ENCODE measurements around the gene TP53I13. TPM values are rescaled to one million over a fixed set of nuclear protein-coding genes. Genes with fewer than 3 reads are reported as not detected.

TP53I13 gene
- total and polyA plus RNA-seq, 2 experiments from 2014 or later, result 104 to 105 TPM

- Histone ChIP-seq H3K36me3 (no peaks in the 10 kb centered on the region), H3K4me3 (no peak overlapping the region), H3K27me3 (no peaks in the 10 kb centered on the region), H3K9me3 (ENCODE audit: low read depth) (no peaks in the 10 kb centered on the region), H3K4me1 (ENCODE audit: low read depth) (no peaks in the 10 kb centered on the region), H3K27ac (no peak overlapping the region)
- TF ChIP-seq CTCF (IDR thresholded peaks at IDR 0.05; ENCODE audit: low read depth, low read length), result no peak
- DNase-seq (ENCODE audit: low read depth in 1 of 2, low spot score in 1 of 2), result no peak
These were observed 40.5 kb downstream of the TP53I13 start for GRCh38 chr17:29608986-29609385.

- TF ChIP-seq CTCF (IDR thresholded peaks at IDR 0.05; ENCODE audit: low read depth, low read length), result no peak
- no peaks in the 10 kb centered on the region for H3K36me3 ChIP-seq
- H3K27ac ChIP-seq, result no peak overlapping the region
- no peak for DNase-seq (ENCODE audit: low read depth in 1 of 2, low spot score in 1 of 2)
- no peaks in the 10 kb centered on the region for H3K27me3 ChIP-seq
- H3K4me1 ChIP-seq (ENCODE audit: low read depth), result no peaks in the 10 kb centered on the region
- H3K9me3 ChIP-seq (ENCODE audit: low read depth), result no peaks in the 10 kb centered on the region
- no peak overlapping the region for H3K4me3 ChIP-seq
These were observed 41.9 kb downstream of the TP53I13 start for GRCh38 chr17:29610395-29610794.

GRCh38 chr17:29611351-29612093, 43.0 kb downstream of the TP53I13 start:
- H3K36me3 ChIP-seq, result no peaks in the 10 kb centered on the region
- no peaks in the 10 kb centered on the region for H3K4me1 ChIP-seq (ENCODE audit: low read depth)
- H3K4me3 ChIP-seq, result no peak overlapping the region
- DNase-seq (ENCODE audit: low read depth in 1 of 2, low spot score in 1 of 2), result no peak
- H3K9me3 ChIP-seq (ENCODE audit: low read depth), result no peaks in the 10 kb centered on the region
- H3K27me3 ChIP-seq, result peaks cover 7% of the 10 kb centered on the region
- no peak for TF ChIP-seq CTCF (IDR thresholded peaks at IDR 0.05; ENCODE audit: low read depth, low read length)
- H3K27ac ChIP-seq, result no peak overlapping the region

GRCh38 chr17:29612094-29612403, 43.5 kb downstream of the TP53I13 start:
- no peaks in the 10 kb centered on the region for H3K36me3 ChIP-seq
- no peak for DNase-seq (ENCODE audit: low read depth in 1 of 2, low spot score in 1 of 2)
- H3K4me3 ChIP-seq, result no peak overlapping the region
- no peak overlapping the region for H3K27ac ChIP-seq
- no peaks in the 10 kb centered on the region for H3K9me3 ChIP-seq (ENCODE audit: low read depth)
- peaks cover 3% of the 10 kb centered on the region for H3K4me1 ChIP-seq (ENCODE audit: low read depth)
- peaks cover 13% of the 10 kb centered on the region for H3K27me3 ChIP-seq
- no peak for TF ChIP-seq CTCF (IDR thresholded peaks at IDR 0.05; ENCODE audit: low read depth, low read length)

- Histone ChIP-seq H3K27me3 (peaks cover 13% of the 10 kb centered on the region), H3K36me3 (no peaks in the 10 kb centered on the region), H3K4me3 (no peak overlapping the region), H3K9me3 (ENCODE audit: low read depth) (no peaks in the 10 kb centered on the region), H3K27ac (no peak overlapping the region), H3K4me1 (ENCODE audit: low read depth) (peaks cover 7% of the 10 kb centered on the region)
- DNase-seq (ENCODE audit: low read depth in 1 of 2, low spot score in 1 of 2), result no peak
- TF ChIP-seq CTCF (IDR thresholded peaks at IDR 0.05; ENCODE audit: low read depth, low read length), result no peak
These were observed 44.1 kb downstream of the TP53I13 start for GRCh38 chr17:29612404-29613280.

Measured in cardiac muscle cell (in vitro differentiated cells and primary cell).